ENCODE results near the gene PEF1. TPM values are rescaled to one million over a fixed set of nuclear protein-coding genes. Genes with fewer than 3 reads are reported as not detected.
A peak's percentile ranks its signal among the peaks of the same experiment; 100 is the strongest.

Gene PEF1
- polyA plus RNA-seq (ENCODE audit: insufficient read length), result 69.0 TPM
- long read RNA-seq, donor 1, transcript PEF1-201 (5 exons, 1,629 nt), result major isoform, 40 of 53 reads
- long read RNA-seq, donor 1, partial matches to known transcripts, result 12 of 53 reads
- long read RNA-seq, donor 1, other reads (novel, unspliced or antisense), result 0 of 53 reads
- long read RNA-seq, donor 2, transcript PEF1-201 (5 exons, 1,629 nt), result major isoform, 36 of 45 reads
- long read RNA-seq, donor 2, partial matches to known transcripts, result 7 of 45 reads
- long read RNA-seq, donor 2, other reads (novel, unspliced or antisense), result 0 of 45 reads
- long read RNA-seq, donor 3, transcript PEF1-201 (5 exons, 1,629 nt), result major isoform, 39 of 39 reads
- long read RNA-seq, donor 3, partial matches to known transcripts, result 0 of 39 reads
- long read RNA-seq, donor 3, other reads (novel, unspliced or antisense), result 0 of 39 reads
- long read RNA-seq, donor 4, transcript PEF1-201 (5 exons, 1,629 nt), result major isoform, 6 of 7 reads
- long read RNA-seq, donor 4, partial matches to known transcripts, result 0 of 7 reads
- long read RNA-seq, donor 4, other reads (novel, unspliced or antisense), result 0 of 7 reads
- long read RNA-seq, donor 5, transcript PEF1-201 (5 exons, 1,629 nt), result major isoform, 52 of 61 reads
- long read RNA-seq, donor 5, partial matches to known transcripts, result 8 of 61 reads
- long read RNA-seq, donor 5, other reads (novel, unspliced or antisense), result 0 of 61 reads
- long read RNA-seq, donor 6, transcript PEF1-201 (5 exons, 1,629 nt), result major isoform, 36 of 54 reads
- long read RNA-seq, donor 6, partial matches to known transcripts, result 15 of 54 reads
- long read RNA-seq, donor 6, other reads (novel, unspliced or antisense), result 0 of 54 reads
- long read RNA-seq, donor 7, transcript PEF1-201 (5 exons, 1,629 nt), result major isoform, 41 of 62 reads
- long read RNA-seq, donor 7, partial matches to known transcripts, result 18 of 62 reads
- long read RNA-seq, donor 7, other reads (novel, unspliced or antisense), result 0 of 62 reads
- long read RNA-seq, donor 8, transcript PEF1-201 (5 exons, 1,629 nt), result major isoform, 16 of 21 reads
- long read RNA-seq, donor 8, partial matches to known transcripts, result 5 of 21 reads
- long read RNA-seq, donor 8, other reads (novel, unspliced or antisense), result 0 of 21 reads

- DNase-seq, result peak; percentile 97
Measured at GRCh38 chr1:31644560-31645273, at the start of gene PEF1. Gene PEF1, minus strand, starts transcription at chr1:31644876. Its CDS starts 12 bp downstream, at chr1:31644864.

GRCh38 chr1:31693231-31693630, 48.6 kb upstream of the PEF1 start:
- DNase-seq, result no peak

GRCh38 chr1:31691951-31692350, 47.3 kb upstream of the PEF1 start:
- no peak for DNase-seq

GRCh38 chr1:31691446-31691845, 46.8 kb upstream of the PEF1 start:
- no peak for DNase-seq

GRCh38 chr1:31690921-31691320, 46.2 kb upstream of the PEF1 start:
- no peak for DNase-seq

GRCh38 chr1:31689854-31690253, 45.2 kb upstream of the PEF1 start:
- no peak for DNase-seq

GRCh38 chr1:31689379-31689778, 44.7 kb upstream of the PEF1 start:
- DNase-seq, result no peak

- no peak for DNase-seq
Measured at GRCh38 chr1:31688233-31688918, 43.7 kb upstream of the PEF1 start.

- no peak for DNase-seq
Measured at GRCh38 chr1:31687601-31688000, 42.9 kb upstream of the PEF1 start.

- DNase-seq, result no peak
Measured at GRCh38 chr1:31685795-31686194, 41.1 kb upstream of the PEF1 start.

- DNase-seq, result no peak
Measured at GRCh38 chr1:31683997-31684396, 39.3 kb upstream of the PEF1 start.

GRCh38 chr1:31681415-31681814, 36.7 kb upstream of the PEF1 start:
- DNase-seq, result no peak

- no peak for DNase-seq
Measured at GRCh38 chr1:31679676-31680230, 35.1 kb upstream of the PEF1 start.

GRCh38 chr1:31679091-31679490, 34.4 kb upstream of the PEF1 start:
- DNase-seq, result no peak

GRCh38 chr1:31678681-31679080, 34.0 kb upstream of the PEF1 start:
- DNase-seq, result no peak

GRCh38 chr1:31677949-31678348, 33.3 kb upstream of the PEF1 start:
- no peak for DNase-seq

- no peak for DNase-seq
Measured at GRCh38 chr1:31677401-31677800, 32.7 kb upstream of the PEF1 start.

- DNase-seq, result no peak
Measured at GRCh38 chr1:31675756-31676155, 31.1 kb upstream of the PEF1 start.

- no peak for DNase-seq
Measured at GRCh38 chr1:31675161-31675560, 30.5 kb upstream of the PEF1 start.

- DNase-seq, result no peak
Measured at GRCh38 chr1:31674626-31675025, 29.9 kb upstream of the PEF1 start.

GRCh38 chr1:31673433-31673832, 28.8 kb upstream of the PEF1 start:
- DNase-seq, result no peak
